SU-DHL-6 (cell line): ENCODE results near the gene MS4A18.

ENCODE experiments used
- H2AFZ ChIP-seq: fragments of 200-600 bp; sonication (generic); 2 replicates; pipeline ENCODE4 v1.6.1; 2014; ENCODE audit warnings: low read depth, mild to moderate bottlenecking, moderate library complexity, mixed read lengths, antibody characterized with exemption, low read length; ENCODE audit not compliant: severe bottlenecking
- H3F3A ChIP-seq: fragments of 200-600 bp; shearing (Covaris generic); 2 replicates; pipeline ENCODE4 v1.6.0; 2016; ENCODE audit warnings: antibody characterized with exemption, mild to moderate bottlenecking; ENCODE audit not compliant: insufficient read depth
- H3K27ac ChIP-seq: fragments of 200-600 bp; sonication (generic); 2 replicates; pipeline ENCODE4 v1.5.1; 2016; ENCODE audit warnings: low read depth, mild to moderate bottlenecking, low read length, moderate library complexity, mixed read lengths
- H3K27me3 ChIP-seq: fragments of 200-600 bp; sonication (generic), shearing (Covaris generic); 2 replicates; pipeline ENCODE4 v1.6.0; 2014; ENCODE audit warnings: mild to moderate bottlenecking, low read length
- H3K36me3 ChIP-seq: fragments of 200-600 bp; sonication (generic); 2 replicates; pipeline ENCODE4 v1.6.1; 2014; ENCODE audit warnings: mild to moderate bottlenecking, low read length, mixed read lengths
- H3K4me2 ChIP-seq: fragments of 300-600, 200-600 bp; shearing (Covaris generic), sonication (generic); 2 replicates; pipeline ENCODE4 v1.6.0; 2014; ENCODE audit warnings: low read length, low read depth, mild to moderate bottlenecking; ENCODE audit not compliant: poor library complexity, severe bottlenecking
- H3K4me3 ChIP-seq: fragments of 200-600 bp; sonication (generic); 2 replicates; pipeline ENCODE4 v1.5.1; 2014; ENCODE audit warnings: antibody characterized with exemption, low read length, mild to moderate bottlenecking, mixed read lengths; ENCODE audit not compliant: insufficient read depth, poor library complexity, severe bottlenecking
- H3K79me2 ChIP-seq: fragments of 200-600 bp; sonication (generic); 2 replicates; pipeline ENCODE4 v1.6.1; 2014; ENCODE audit warnings: mild to moderate bottlenecking, low read length, moderate library complexity; ENCODE audit not compliant: insufficient read depth
- H3K9ac ChIP-seq: fragments of 200-600 bp; sonication (generic); 2 replicates; pipeline ENCODE4 v1.7.0; 2014; ENCODE audit warnings: mild to moderate bottlenecking, low read length
- H3K9me2 ChIP-seq: fragments of 200-600 bp; sonication (generic); replicated peaks from 2 replicates; pipeline ENCODE4 v1.6.1; 2014; ENCODE audit warnings: low read length; ENCODE audit not compliant: insufficient read depth
- H3K9me3 ChIP-seq: fragments of 200-600 bp; sonication (generic); 2 replicates; pipeline ENCODE4 v1.6.1; 2014; ENCODE audit warnings: low read length, mixed read lengths; ENCODE audit not compliant: insufficient read depth
- H4K20me1 ChIP-seq: fragments of 200-600 bp; sonication (generic); 2 replicates; pipeline ENCODE4 v1.6.1; 2014; ENCODE audit warnings: low read depth, mild to moderate bottlenecking, antibody characterized with exemption, low read length, moderate library complexity, mixed read lengths
- CTCF ChIP-seq: fragments of 200-600 bp; sonication (generic); IDR thresholded peaks from one replicate; pipeline ENCODE4 v1.5.1; 2017; ENCODE audit warnings: antibody characterized with exemption, mild to moderate bottlenecking, low read length, moderate library complexity; ENCODE audit not compliant: insufficient read depth, poor library complexity, severe bottlenecking
- EZH2phosphoT487 ChIP-seq: fragments of 200-600 bp; sonication (generic), shearing (Covaris generic); conservative IDR thresholded peaks from 2 replicates; pipeline ENCODE4 v1.6.1; 2018; ENCODE audit warnings: mild to moderate bottlenecking, antibody characterized with exemption, low read length, moderate library complexity, mixed read lengths

MS4A18 gene

DNA sequence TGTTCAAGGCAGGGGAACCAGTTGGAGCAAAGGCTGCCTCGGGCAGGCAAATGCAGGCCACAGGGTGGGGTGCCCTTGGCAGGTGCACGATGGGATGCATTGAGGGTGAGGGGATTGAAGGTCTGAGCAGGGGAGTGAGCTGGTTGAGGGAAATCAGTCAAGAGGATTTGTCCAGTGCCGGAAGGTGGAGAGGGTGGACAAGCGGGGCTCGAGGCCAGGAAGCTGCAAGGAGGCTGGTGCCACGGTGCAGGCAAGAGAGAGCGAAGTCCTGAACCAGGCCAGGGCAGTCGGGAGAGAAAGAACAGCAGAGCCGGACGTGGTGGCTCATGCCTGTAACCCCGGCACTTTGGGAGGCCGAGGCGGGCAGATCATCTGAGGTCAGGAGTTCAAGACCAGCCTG, 50.2 kb downstream of the MS4A18 start:
- Histone ChIP-seq H3K36me3 (no peaks in the 10 kb centered on the region), H3K9ac (no peak overlapping the region), H3K79me2 (no peaks in the 10 kb centered on the region), H3K4me2 (no peak overlapping the region), H3K27ac (no peak overlapping the region), H3F3A (no peaks in the 10 kb centered on the region), H2AFZ (no peak overlapping the region), H3K9me2 (no peaks in the 10 kb centered on the region), H3K9me3 (no peaks in the 10 kb centered on the region), H4K20me1 (no peaks in the 10 kb centered on the region), H3K4me3 (no peak overlapping the region), H3K27me3 (no peaks in the 10 kb centered on the region)
- TF ChIP-seq CTCF = no peak
- no peak for TF ChIP-seq EZH2phosphoT487

GRCh38 chr11:60775420-60775961, 51.0 kb downstream of the MS4A18 start:
- TF ChIP-seq CTCF (peak; percentile 78), EZH2phosphoT487 (no peak)
- H3K9ac ChIP-seq = no peak overlapping the region
- no peak overlapping the region for H3K4me3 ChIP-seq
- H3F3A ChIP-seq = no peaks in the 10 kb centered on the region
- no peaks in the 10 kb centered on the region for H3K9me2 ChIP-seq
- no peaks in the 10 kb centered on the region for H3K79me2 ChIP-seq
- no peaks in the 10 kb centered on the region for H4K20me1 ChIP-seq
- H2AFZ ChIP-seq = peak overlapping the region; percentile 5
- H3K4me2 ChIP-seq = no peak overlapping the region
- H3K27ac ChIP-seq = no peak overlapping the region
- H3K36me3 ChIP-seq = no peaks in the 10 kb centered on the region
- no peaks in the 10 kb centered on the region for H3K27me3 ChIP-seq
- H3K9me3 ChIP-seq = no peaks in the 10 kb centered on the region

DNA sequence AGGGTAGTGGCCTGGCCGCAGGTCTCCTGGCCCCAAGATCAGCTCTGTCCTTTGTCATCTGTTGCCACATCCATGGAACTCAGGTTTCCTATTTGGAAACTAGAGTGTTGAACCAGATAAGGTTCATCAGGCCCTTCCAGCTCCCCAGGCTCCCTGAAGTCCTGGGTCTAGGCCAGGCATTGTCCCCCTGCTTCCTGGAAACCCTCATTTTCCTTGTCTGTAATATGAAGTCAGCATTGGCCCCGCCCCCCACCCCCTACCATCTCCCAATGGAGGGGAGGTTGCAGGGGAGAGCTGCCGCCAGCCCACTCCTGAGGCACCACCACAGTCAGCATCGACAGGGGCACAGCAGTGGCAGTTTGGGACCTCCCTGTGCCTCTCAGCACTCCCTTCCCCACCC, 51.6 kb downstream of the MS4A18 start:
- Histone ChIP-seq H3K27ac (no peak overlapping the region), H3K4me2 (no peak overlapping the region), H2AFZ (no peak overlapping the region)

More for the DNA sequence above, 51.6 kb downstream of the MS4A18 start:
- Histone ChIP-seq H3K9me3 (no peaks in the 10 kb centered on the region), H3F3A (no peaks in the 10 kb centered on the region), H3K79me2 (no peaks in the 10 kb centered on the region), H3K9me2 (no peaks in the 10 kb centered on the region), H3K36me3 (no peaks in the 10 kb centered on the region), H3K27me3 (no peaks in the 10 kb centered on the region), H4K20me1 (no peaks in the 10 kb centered on the region), H3K4me3 (no peak overlapping the region), H3K9ac (no peak overlapping the region)
- no peak for TF ChIP-seq CTCF
